Stimulated activated CD8-positive, alpha-beta memory T cell treated with anti-CD3 and anti-CD28 coated beads, Interleukin-4, amount 100 ng/mL, for 24 hours (primary cell): Measurements from ENCODE around the gene SYNE3.

ENCODE experiments used
- DNase-seq: peaks from one replicate; pipeline ENCODE4 v3.0.0-alpha.2; 2020; ENCODE audit warnings: low read depth

The SYNE3 gene

GRCh38 chr14:95540236-95540855, 23.9 kb upstream of the SYNE3 start:
- no peak for DNase-seq

GRCh38 chr14:95538801-95539509, 22.5 kb upstream of the SYNE3 start:
- no peak for DNase-seq

- no peak for DNase-seq
These were observed 21.0 kb upstream of the SYNE3 start for GRCh38 chr14:95537298-95538089.

DNA sequence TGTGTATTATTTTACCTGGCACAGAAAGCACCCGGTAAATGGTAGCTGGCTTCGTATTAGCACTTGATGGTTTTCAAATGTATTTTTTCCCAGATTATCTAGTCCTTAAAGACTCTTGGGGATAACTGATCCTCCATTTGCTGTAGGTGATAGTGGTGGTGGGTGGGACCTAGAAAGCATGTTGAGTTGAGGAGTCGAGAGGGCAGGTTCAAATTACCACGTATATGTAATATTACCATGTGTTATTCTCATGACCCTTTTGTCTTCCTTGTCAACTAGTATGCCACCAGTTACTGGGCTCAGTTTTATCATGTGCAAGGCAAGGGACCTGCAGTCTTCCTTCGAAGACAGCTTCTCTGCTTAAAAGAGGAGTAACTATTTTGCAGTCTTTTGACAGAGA, 20.2 kb upstream of the SYNE3 start:
- no peak for DNase-seq

- no peak for DNase-seq
These were observed 19.7 kb upstream of the SYNE3 start for GRCh38 chr14:95536036-95536593.

- DNase-seq = no peak
These were observed 19.0 kb upstream of the SYNE3 start for GRCh38 chr14:95535226-95536021.

- peak; percentile 96 for DNase-seq
These were observed 18.1 kb upstream of the SYNE3 start, which contains the start of gene GLRX5 for GRCh38 chr14:95534299-95535225. GLRX5 (plus strand) TSS chr14:95535050; CDS start chr14:95535090, 40 bp downstream.

DNA sequence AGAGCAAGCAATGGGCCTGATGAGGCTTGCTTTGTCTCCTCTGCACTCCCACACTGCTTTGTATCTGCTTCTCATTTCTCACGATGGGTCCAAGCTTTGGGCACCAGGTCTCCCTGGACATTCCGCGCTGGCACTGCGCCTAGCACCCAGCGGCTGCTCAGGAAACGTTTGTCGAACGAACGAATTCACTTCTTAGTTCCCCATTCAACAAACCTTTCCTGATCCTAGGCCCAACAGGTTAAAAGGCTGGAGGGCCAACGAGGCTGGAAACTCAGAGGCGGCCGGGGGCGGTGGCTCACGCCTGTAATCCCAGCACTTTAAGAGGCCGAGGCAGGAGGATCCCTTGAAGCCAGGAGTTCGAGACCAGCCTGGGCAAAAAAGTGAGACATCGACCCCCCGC, 17.4 kb upstream of the SYNE3 start:
- DNase-seq = no peak

DNA sequence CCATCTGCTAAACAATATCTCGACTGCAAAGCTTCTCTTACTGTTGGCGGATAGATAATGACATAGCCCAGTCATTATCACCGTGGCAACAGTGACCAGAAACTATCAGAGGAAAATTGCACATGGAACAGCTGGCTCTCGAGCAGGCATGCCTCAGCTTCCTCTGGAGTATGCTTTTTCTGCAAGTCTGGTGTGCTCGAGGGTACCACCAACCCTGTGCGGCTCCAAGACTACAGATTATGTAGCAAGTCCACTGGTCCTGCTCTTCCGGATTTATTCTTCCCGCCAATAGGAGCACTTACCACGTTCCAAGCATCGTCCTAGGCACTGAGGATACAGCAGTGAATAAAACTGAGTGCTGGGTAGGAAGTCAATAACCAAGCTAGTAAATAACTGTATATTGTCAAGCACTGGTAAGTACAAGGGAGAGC, 17.0 kb upstream of the SYNE3 start:
- no peak for DNase-seq

- DNase-seq = no peak
These were observed 15.5 kb upstream of the SYNE3 start for GRCh38 chr14:95531969-95532368.

- DNase-seq = no peak
These were observed 15.0 kb upstream of the SYNE3 start for GRCh38 chr14:95531473-95531872.

- DNase-seq = no peak
These were observed 14.2 kb upstream of the SYNE3 start for GRCh38 chr14:95530473-95531276.

DNA sequence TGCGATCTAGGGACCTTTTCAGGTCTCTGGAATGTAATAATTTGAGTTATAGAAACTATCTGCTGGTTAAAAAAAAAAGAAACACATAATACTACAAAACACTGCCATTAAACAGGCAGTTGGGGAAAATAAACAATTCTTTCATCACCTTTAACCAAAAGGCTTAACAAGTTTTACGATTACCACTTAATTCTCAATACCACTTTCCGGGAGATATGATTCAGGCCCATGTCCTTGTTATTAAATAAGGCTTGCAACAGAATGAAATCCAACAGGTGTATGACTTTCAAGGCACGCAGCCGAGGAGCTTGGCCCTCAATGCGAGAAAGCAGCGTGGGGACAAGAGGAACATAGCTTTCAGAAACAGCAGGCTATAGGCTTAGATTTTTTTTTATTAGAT, 12.8 kb upstream of the SYNE3 start:
- DNase-seq = no peak

DNA sequence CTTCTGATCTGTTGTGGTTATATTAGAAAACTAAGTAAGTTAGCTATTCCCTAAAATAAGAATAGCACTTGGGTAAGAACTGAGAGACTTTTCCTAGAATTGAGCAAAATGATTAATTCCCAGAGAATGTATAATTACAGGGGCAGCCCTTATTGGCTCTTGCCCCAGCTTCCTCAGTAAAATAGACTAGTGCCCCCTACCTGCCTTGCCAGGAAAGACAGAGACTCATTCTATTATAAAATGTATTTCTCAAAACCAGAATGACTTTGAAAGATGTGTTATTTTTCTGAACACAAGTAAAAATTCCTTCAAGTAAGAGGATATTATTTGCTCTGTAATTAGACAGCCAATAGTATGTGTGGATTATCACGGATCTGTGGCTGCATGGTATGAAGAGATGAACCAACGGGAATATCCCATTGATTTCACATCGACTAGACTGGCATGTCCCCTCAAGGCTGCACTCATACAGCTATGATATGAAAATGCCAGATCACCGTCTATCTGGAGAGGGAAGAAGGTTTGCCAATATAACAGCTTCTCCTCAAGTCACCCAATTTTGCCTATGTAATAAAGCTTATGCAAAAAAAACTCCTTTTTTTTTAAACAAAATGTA, 11.0 kb upstream of the SYNE3 start:
- no peak for DNase-seq

DNA sequence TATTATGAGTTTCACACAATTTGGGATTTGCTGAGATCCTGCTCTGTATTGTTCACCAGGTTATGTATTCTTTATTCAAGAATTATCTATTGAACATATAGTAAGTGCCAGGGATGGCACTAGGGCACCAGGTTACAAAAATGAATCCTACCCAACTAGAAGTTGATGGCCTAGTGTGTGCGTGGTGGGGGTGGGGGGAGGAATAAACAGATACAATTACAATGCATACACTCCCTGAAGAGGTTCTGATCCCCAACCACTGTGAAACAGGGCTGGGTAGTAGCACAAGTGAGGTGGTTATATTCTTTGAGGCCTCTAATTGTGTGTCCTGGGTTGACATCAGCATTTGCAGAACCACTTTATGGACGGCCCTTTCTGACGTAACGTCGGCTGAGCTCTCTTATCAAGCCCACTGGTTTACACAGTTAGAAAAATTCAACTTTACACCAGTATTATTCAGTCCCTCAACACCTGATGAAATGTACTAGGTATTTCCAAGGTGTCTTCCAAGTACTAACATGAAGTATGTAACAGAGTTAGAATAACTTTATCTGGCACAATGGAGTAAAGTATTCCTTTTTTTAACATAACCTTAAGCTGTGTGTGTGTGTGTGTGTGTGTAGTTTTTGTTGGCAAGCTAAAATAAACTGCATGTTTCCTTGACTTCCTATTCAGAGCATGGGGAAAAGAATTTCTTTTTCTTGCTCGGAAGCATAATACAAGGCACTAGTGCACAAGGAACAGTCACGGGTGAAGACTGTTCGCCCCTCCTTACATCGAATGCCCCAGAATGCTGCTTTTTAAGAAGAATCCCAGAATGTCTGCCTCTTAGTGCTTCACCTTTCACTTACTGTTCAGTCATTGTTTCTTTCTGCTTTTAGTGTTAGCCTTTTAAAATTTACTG, 10.3 kb upstream of the SYNE3 start:
- DNase-seq = no peak

- no peak for DNase-seq
These were observed 9.5 kb upstream of the SYNE3 start for GRCh38 chr14:95525999-95526398.

- DNase-seq = no peak
These were observed 8.5 kb upstream of the SYNE3 start for GRCh38 chr14:95524706-95525512.
